ENCODE data around the gene TPST1. TPM values are rescaled to one million over a fixed set of nuclear protein-coding genes. Genes with fewer than 3 reads are reported as not detected.
"Not testable (repeated sequence)": the region's sequence is repeated elsewhere in the genome, so short reads cannot be mapped to it uniquely, and the experiment has no call there.

Gene TPST1
- total RNA-seq, 1 experiment from 2014 or later: 20.4 TPM

- Histone ChIP-seq H3K36me3 (replicated peaks; ENCODE audit: control insufficient read depth, insufficient read depth, low read length) (no peaks in the 10 kb centered on the region), H3K27me3 (ENCODE audit: control insufficient read depth, insufficient read depth, low read length) (peaks cover 9% of the 10 kb centered on the region), H3K4me3 (ENCODE audit: insufficient read depth, low read depth, low read length) (peak overlapping the region; percentile 98)
- DNase-seq: no peak
Measured at GRCh38 chr7:66205741-66206090, 582 bp downstream of the TPST1 start.

DNA sequence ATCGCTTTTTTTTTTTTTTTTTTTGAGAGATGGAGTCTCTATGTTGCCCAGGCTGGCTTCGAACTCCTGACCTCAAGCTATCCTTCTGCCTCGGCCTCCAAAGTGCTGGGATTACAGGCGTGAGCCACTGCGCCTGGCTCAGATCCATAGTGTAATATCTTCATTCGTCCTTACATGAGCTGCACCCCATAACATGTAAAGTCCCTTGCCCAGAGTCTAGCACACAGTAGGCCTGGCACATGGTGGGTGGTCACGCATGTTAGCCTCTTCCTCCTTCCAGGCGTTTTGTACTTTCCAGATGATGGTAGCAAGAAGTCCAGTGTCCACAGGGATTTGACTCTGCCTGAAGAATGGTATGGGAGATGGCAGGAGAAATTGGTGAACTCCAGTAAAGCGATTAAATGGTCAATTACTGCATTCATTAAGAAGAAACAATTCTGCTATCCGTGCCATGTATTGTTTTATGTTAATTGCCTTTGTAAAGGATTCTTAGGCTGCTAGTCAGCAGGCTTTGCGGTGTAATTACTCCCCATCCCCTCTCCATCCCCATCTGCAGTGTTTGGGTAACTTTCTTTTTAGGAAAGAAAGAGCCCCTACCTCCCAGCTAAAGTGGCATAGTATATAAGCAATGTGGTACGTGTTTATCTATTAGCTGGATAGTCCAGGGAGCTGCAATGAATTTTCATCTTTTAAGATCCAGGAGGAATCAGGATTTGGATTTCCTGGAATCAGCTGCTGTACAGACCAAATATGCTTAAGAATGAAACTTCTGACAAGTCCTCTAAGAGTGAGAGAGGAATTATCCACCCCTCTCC, 1.2 kb downstream of the TPST1 start:
- DNase-seq: no peak
- H3K36me3 ChIP-seq (replicated peaks; ENCODE audit: control insufficient read depth, insufficient read depth, low read length): no peaks in the 10 kb centered on the region
- peak overlapping the region; percentile 98 for H3K4me3 ChIP-seq (ENCODE audit: insufficient read depth, low read depth, low read length)
- H3K27me3 ChIP-seq (ENCODE audit: control insufficient read depth, insufficient read depth, low read length): peaks cover 9% of the 10 kb centered on the region

- no peak overlapping the region for H3K4me3 ChIP-seq (ENCODE audit: insufficient read depth, low read depth, low read length)
- H3K27me3 ChIP-seq (ENCODE audit: control insufficient read depth, insufficient read depth, low read length): peaks cover 9% of the 10 kb centered on the region
Measured at GRCh38 chr7:66206934-66207240, 1.8 kb downstream of the TPST1 start.

DNA sequence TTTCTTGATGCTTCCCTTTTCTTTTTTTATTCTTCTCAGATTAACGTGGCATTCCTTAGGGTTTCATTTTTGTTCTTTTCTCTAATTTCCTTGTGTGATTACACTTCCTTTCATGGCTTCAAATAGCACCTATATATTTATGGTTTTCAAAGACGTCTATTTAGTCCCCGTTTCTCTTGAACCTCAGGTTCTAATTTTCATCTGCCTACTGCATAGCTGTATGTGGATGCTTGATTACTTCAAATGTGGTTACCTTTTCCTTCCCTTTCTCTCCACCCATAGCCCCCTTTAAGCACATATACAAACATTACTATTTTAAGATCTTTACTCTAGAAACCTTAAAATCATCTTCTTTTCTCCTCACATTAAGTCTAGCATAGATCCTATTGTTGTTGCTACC, 2.4 kb downstream of the TPST1 start:
- no peaks in the 10 kb centered on the region for H3K36me3 ChIP-seq (replicated peaks; ENCODE audit: control insufficient read depth, insufficient read depth, low read length)
- H3K4me3 ChIP-seq (ENCODE audit: insufficient read depth, low read depth, low read length): no peak overlapping the region
- peaks cover 9% of the 10 kb centered on the region for H3K27me3 ChIP-seq (ENCODE audit: control insufficient read depth, insufficient read depth, low read length)
- no peak for DNase-seq

More at GRCh38 chr7:66206934-66207240, 1.8 kb downstream of the TPST1 start:
- no peak for DNase-seq
- no peaks in the 10 kb centered on the region for H3K36me3 ChIP-seq (replicated peaks; ENCODE audit: control insufficient read depth, insufficient read depth, low read length)

- Histone ChIP-seq H3K4me3 (ENCODE audit: insufficient read depth, low read depth, low read length) (no peak overlapping the region), H3K36me3 (replicated peaks; ENCODE audit: control insufficient read depth, insufficient read depth, low read length) (no peaks in the 10 kb centered on the region), H3K27me3 (ENCODE audit: control insufficient read depth, insufficient read depth, low read length) (no peaks in the 10 kb centered on the region)
- DNase-seq: no peak
Measured at GRCh38 chr7:66211429-66211828, 6.3 kb downstream of the TPST1 start.

- no peaks in the 10 kb centered on the region for H3K27me3 ChIP-seq (ENCODE audit: control insufficient read depth, insufficient read depth, low read length)
- DNase-seq: no peak
Measured at GRCh38 chr7:66213637-66214036, 8.5 kb downstream of the TPST1 start.

GRCh38 chr7:66216687-66217086, 11.6 kb downstream of the TPST1 start:
- no peak for DNase-seq
- H3K4me3 ChIP-seq (ENCODE audit: insufficient read depth, low read depth, low read length): no peak overlapping the region
- no peaks in the 10 kb centered on the region for H3K36me3 ChIP-seq (replicated peaks; ENCODE audit: control insufficient read depth, insufficient read depth, low read length)
- H3K27me3 ChIP-seq (ENCODE audit: control insufficient read depth, insufficient read depth, low read length): no peaks in the 10 kb centered on the region

More at GRCh38 chr7:66213637-66214036, 8.5 kb downstream of the TPST1 start:
- no peak overlapping the region for H3K4me3 ChIP-seq (ENCODE audit: insufficient read depth, low read depth, low read length)
- H3K36me3 ChIP-seq (replicated peaks; ENCODE audit: control insufficient read depth, insufficient read depth, low read length): no peaks in the 10 kb centered on the region

DNA sequence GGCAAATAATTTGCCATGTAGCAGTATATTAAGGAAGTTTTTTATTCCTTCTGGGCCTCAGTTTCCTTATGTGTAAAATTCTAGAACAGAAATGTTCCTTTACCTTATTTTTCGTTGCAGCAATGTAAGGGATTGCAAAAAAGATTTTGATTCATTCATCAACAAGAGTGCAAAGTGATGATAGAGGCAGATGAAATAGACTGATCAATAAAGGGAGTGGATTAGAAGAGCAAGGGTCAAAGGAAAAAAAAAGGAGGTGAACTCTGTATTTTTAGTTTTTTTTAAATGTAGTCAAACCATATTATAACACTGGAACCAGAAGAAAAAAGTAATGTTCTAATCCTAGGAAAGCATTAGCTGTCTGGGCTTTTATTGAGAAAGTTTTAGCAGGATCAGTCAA, 14.7 kb downstream of the TPST1 start:
- H3K27me3 ChIP-seq (ENCODE audit: control insufficient read depth, insufficient read depth, low read length): no peaks in the 10 kb centered on the region
- no peak for DNase-seq
- H3K36me3 ChIP-seq (replicated peaks; ENCODE audit: control insufficient read depth, insufficient read depth, low read length): no peaks in the 10 kb centered on the region
- H3K4me3 ChIP-seq (ENCODE audit: insufficient read depth, low read depth, low read length): no peak overlapping the region

GRCh38 chr7:66221442-66221841, 16.3 kb downstream of the TPST1 start:
- no peak for DNase-seq
- Histone ChIP-seq H3K36me3 (replicated peaks; ENCODE audit: control insufficient read depth, insufficient read depth, low read length) (no peaks in the 10 kb centered on the region), H3K4me3 (ENCODE audit: insufficient read depth, low read depth, low read length) (no peak overlapping the region), H3K27me3 (ENCODE audit: control insufficient read depth, insufficient read depth, low read length) (no peaks in the 10 kb centered on the region)

DNA sequence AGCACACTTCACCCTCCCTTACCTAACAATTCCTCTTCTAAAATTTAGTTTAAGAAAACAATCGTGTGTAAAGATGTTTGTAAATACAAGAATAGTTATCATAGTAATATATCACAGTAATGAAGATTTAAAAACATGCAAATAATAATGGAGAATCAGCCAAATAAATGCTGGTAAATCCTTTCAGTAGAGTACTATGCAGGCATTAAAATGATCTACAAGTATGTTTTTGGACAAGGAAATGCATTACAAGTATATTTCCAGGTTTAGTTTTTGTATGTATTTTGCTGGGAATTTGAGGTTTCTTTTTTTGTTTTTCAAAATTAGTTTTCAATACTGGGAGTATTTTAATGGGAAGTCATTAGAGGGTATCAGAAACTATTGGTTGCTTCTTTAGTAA, 22.7 kb downstream of the TPST1 start:
- Histone ChIP-seq H3K27me3 (ENCODE audit: control insufficient read depth, insufficient read depth, low read length) (no peaks in the 10 kb centered on the region), H3K4me3 (ENCODE audit: insufficient read depth, low read depth, low read length) (no peak overlapping the region), H3K36me3 (replicated peaks; ENCODE audit: control insufficient read depth, insufficient read depth, low read length) (no peaks in the 10 kb centered on the region)
- no peak for DNase-seq

GRCh38 chr7:66231326-66232216, 26.4 kb downstream of the TPST1 start:
- H3K4me3 ChIP-seq (ENCODE audit: insufficient read depth, low read depth, low read length); DNase-seq; H3K36me3 ChIP-seq (replicated peaks; ENCODE audit: control insufficient read depth, insufficient read depth, low read length); H3K27me3 ChIP-seq (ENCODE audit: control insufficient read depth, insufficient read depth, low read length): not testable (repeated sequence)

GRCh38 chr7:66233638-66234037, 28.5 kb downstream of the TPST1 start:
- Histone ChIP-seq H3K36me3 (replicated peaks; ENCODE audit: control insufficient read depth, insufficient read depth, low read length) (no peaks in the 10 kb centered on the region), H3K27me3 (ENCODE audit: control insufficient read depth, insufficient read depth, low read length) (no peaks in the 10 kb centered on the region), H3K4me3 (ENCODE audit: insufficient read depth, low read depth, low read length) (no peak overlapping the region)
- DNase-seq: no peak

DNA sequence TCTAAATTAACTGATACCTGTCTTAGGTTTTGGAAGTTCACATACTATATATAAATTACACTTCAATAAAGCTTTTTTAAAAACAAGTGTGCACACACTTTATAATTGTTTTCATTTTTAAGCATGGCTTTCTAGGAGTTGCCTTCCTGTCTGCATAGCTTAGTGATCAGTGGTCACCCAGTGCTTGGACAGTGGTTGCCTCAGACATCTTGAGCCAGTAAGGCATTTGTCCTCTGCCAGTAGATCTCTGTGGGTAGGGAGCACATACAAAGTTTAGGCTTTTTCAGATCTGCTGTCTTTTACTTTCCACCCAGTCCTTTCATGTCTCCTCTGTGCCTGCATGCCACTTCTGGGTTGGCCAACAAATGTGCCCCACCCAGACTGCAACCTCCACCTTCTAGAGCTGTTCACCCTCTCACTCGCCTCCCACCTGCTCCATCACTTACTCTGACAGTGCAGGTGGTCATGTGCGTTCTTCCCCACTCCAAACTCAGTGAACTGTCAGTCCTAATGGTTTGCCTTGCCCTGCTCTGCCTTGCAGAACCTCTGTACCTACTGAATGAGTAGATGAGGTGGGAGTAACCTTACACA, 31.7 kb downstream of the TPST1 start:
- H3K4me3 ChIP-seq (ENCODE audit: insufficient read depth, low read depth, low read length): no peak overlapping the region
- no peak for DNase-seq
- no peaks in the 10 kb centered on the region for H3K36me3 ChIP-seq (replicated peaks; ENCODE audit: control insufficient read depth, insufficient read depth, low read length)
- H3K27me3 ChIP-seq (ENCODE audit: control insufficient read depth, insufficient read depth, low read length): no peaks in the 10 kb centered on the region

- no peak overlapping the region for H3K4me3 ChIP-seq (ENCODE audit: insufficient read depth, low read depth, low read length)
- DNase-seq: no peak
- no peaks in the 10 kb centered on the region for H3K36me3 ChIP-seq (replicated peaks; ENCODE audit: control insufficient read depth, insufficient read depth, low read length)
- H3K27me3 ChIP-seq (ENCODE audit: control insufficient read depth, insufficient read depth, low read length): no peaks in the 10 kb centered on the region
Measured at GRCh38 chr7:66237906-66238772, 33.0 kb downstream of the TPST1 start.

Measured in H7 (cell line).